T47D (cell line): Measurements from ENCODE around the gene TTLL10.

Source experiments
- DNase-seq, 2 experiments: peaks; one replicate each; pipeline versions ENCODE4 v3.0.0 to v3.0.0-alpha.2; 2011 to 2012; ENCODE audit warnings: low read depth in 1 of 2, low spot score in 1 of 2
- JUND ChIP-seq: IDR thresholded peaks from 2 replicates; pipeline ENCODE4 v1.6.1; 2012; ENCODE audit warnings: low read depth
- in situ Hi-C: cut with HindIII; loops from 2 replicates; pipeline ENCODE4 v1.10.0; 2016; ENCODE audit warnings: low sequenced_read_pairs, low pct_unique_long_range_greater_than_20kb

Gene TTLL10

DNA sequence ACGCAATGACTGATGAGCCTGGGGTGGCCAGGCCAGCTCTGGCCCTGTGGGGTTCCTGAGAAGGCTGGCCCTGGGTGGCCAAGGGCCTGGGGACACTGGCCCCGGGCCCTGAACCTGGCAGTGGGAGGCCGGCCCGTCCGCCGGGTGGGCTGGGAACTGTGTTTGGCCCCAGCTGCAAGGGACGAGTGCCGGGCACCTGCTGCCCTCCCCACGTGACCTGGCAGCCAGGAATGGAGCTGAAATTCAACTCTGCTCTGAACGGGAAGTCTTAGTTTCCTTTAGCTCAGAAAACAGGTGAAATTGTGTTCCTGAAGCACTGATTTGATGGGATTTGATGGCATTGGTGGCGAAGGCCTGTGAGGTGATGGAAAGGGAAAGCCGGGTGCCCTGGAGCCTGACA lies 8.2 kb upstream of the TTLL10 start:
- no peak for TF ChIP-seq JUND
- DNase-seq = peak in 1 of 2 experiments; percentile 55
- in situ Hi-C loops = no loop called here

DNA sequence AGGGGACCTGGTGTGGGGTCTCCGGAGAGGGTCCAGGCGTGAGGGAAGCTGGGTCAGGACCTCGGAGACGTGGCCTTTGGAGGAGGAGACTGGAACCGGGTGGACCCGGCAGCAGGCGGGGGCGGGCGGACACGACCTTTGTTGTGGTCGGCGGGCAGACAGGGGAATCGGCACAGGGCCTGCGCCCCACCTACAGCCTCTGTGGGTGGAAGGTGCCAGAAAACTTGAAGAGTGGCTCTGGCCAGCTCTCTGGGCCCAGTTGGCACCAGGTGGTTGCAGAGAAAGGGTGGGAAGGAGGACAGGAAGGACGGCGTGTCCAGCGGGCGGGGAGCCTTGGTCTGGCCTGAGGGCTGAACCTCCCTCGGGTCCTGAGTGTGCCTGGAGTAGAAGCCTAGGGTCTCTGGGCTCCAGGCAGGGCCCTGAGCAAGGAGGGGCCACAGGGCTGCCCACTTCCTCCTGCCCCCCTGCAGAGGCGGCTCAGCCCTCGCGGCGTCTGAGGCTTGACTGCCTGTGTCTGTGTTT lies 7.7 kb upstream of the TTLL10 start:
- in situ Hi-C loops = no loop called here
- no peak for TF ChIP-seq JUND
- no peak for DNase-seq

DNA sequence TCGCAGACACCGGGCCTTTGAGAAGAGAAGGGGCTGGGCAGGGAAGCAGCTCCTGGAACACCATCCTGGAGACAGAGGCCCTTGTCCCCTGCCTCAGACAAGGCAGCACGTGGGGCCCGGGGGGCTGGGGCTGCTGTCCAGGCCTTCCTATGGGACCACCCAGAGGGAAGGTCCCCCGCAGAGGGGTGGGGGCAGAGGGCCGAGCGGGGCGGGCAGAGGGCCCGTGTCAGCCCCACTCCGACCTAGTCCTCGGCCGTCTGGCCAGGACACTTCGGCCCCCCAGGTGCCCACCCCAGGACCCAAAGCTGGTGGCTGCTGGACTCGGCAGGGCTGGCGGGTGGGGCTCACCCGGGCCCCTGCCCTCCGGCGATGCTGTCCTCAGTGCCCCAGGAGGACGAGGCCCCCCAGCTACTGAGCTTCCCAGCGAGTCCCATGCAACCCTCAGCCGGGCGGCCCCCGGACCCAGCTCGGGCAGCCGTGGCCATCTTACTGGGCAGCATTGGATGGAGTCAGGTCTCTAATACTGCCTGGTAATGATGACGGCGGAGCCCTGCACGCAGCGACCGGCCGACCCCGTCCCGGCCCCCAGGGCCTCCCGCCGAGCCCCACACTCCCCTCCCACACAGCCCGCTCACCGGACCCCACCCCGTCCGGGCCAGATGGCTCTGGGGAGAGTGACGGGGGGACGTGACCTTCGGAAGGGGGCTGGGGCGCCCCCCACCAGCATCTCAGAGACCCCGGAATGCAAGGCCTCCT lies 6.9 kb upstream of the TTLL10 start:
- no peak for TF ChIP-seq JUND
- DNase-seq = no peak
- in situ Hi-C loops = no loop called here

GRCh38 chr1:1167398-1167821 lies 6.3 kb upstream of the TTLL10 start:
- DNase-seq = no peak
- no peak for TF ChIP-seq JUND
- in situ Hi-C loops = no loop called here

- no peak for TF ChIP-seq JUND
- in situ Hi-C loops = no loop called here
- DNase-seq = no peak
Measured at GRCh38 chr1:1167841-1168450, 5.7 kb upstream of the TTLL10 start.

- DNase-seq = no peak
- in situ Hi-C loops = no loop called here
- TF ChIP-seq JUND = no peak
Measured at GRCh38 chr1:1168451-1169411, 4.9 kb upstream of the TTLL10 start.

GRCh38 chr1:1169429-1170214 lies 4.1 kb upstream of the TTLL10 start:
- in situ Hi-C loops = no loop called here
- DNase-seq = no peak
- no peak for TF ChIP-seq JUND

DNA sequence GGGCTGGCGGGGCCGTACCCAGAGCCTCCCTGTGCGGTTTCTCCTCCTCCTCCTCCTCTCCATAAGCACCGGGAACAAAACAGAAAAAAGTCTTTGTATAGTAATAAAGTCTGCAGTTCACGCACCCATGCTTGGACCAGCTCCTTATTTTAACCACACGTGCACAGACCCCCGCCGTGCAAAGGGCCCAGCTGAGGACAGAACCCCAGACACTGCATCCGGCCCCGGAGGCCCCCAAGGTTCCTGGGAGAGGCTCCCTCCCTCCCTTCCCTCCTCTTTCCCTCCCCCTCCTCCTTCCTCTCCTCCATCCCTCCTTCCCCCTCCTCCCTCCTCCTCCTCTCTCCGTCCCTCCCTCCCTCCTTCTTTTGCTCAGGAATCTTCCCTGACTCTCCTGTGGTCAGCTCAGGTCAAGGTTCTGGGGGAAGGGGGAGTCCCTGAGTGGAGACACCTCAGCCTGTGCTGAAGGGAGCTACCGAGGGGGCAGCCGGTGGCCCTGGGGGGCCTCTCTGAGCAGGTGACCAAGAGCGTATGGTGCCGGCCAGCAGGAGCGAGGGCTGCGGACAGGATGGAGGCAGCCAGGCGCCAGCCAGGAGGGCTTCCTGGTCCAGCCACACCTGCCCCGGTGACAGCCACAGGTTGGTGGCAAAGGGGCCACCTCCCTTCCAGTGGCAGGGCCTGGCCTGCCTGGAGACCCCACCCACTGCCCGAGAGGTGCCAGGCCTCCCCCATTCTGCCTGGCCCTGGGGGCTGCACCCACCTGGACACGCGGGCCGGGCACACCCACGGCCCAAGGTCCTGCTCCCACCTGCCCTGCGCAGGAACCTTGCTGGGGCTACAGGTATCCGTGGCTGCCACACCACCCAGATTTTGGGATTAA lies 3.2 kb upstream of the TTLL10 start:
- no peak for TF ChIP-seq JUND
- in situ Hi-C loops = no loop called here
- no peak for DNase-seq

DNA sequence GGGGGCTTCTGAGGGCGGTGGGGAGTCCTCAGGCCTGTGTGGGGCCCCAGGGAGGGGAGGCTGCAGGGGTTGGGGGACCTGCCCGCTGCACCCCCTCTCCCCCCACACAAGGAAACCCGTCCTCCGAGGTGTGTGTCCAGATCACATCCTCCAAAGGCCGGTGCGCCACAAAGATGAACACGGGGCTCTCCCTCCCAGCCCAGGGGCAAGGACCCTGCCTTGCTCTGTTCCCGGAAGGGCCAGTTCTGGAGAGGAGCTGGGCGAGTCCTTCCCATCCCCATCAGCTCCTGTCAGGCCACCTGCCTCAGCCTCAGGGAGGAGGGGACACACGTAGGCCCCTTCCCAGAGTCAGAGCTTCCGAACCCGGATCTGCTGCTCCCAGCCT lies 2.5 kb upstream of the TTLL10 start:
- in situ Hi-C loops = no loop called here
- no peak for DNase-seq
- no peak for TF ChIP-seq JUND

- in situ Hi-C loops = no loop called here
- TF ChIP-seq JUND = no peak
- no peak for DNase-seq
Measured at GRCh38 chr1:1171546-1172340, 1.9 kb upstream of the TTLL10 start.
